ENCODE data around the gene CHST4.
"Not testable (repeated sequence)": the region's sequence is repeated elsewhere in the genome, so short reads cannot be mapped to it uniquely, and the experiment has no call there.

Gene CHST4

DNA sequence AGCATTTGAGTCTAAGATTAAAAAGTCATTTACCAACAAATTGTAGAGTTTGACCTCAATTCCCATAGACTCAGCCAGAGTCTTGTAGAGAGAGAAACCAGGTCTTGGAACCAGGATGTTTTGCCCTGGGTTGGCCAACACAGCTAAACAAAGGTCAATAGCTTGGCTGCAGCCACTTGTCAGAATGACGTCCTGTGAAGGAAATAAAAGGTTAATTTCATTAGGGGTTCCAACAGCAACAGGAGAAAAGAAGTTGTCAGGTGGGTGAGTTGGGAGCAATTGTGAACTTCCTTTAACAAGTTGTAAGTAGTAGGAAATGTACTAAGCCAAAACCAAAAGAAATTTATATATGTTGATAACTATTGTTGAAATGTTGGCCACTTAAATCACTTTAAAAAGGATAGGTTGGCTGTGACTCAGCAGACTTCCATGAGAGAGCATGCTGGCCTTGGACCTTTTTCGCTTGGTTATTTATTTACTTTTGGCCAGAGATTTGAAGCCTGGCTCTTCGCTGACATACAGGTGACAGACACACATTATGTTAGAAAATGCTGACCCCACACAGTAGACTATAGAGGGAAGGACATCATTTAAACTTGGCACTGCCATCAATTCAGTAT is 46.4 kb downstream of the CHST4 start:
- Histone ChIP-seq H3K36me3 (replicated peaks) (no peaks in the 10 kb centered on the region), H3K4me3 (ENCODE audit: low read depth, low read length) (no peak overlapping the region), H3K27ac (no peak overlapping the region), H3K27me3 (replicated peaks) (no peaks in the 10 kb centered on the region)
- DNase-seq = no peak
- in situ Hi-C loops (cut with HindIII; ENCODE audit: low pct_ligation_motif_present, low sequenced_read_pairs) = no loop called here
- no peak for TF ChIP-seq CTCF (IDR thresholded peaks at IDR 0.05; ENCODE audit: low read depth, low read length, missing control alignments)

GRCh38 chr16:71573387-71574094 is 47.3 kb downstream of the CHST4 start:
- Histone ChIP-seq H3K36me3 (replicated peaks) (no peaks in the 10 kb centered on the region), H3K27me3 (replicated peaks) (no peaks in the 10 kb centered on the region), H3K27ac (no peak overlapping the region), H3K4me3 (ENCODE audit: low read depth, low read length) (no peak overlapping the region)
- no peak for TF ChIP-seq CTCF (IDR thresholded peaks at IDR 0.05; ENCODE audit: low read depth, low read length, missing control alignments)
- in situ Hi-C loops (cut with HindIII; ENCODE audit: low pct_ligation_motif_present, low sequenced_read_pairs) = no loop called here
- no peak for DNase-seq

GRCh38 chr16:71574702-71575101 is 48.5 kb downstream of the CHST4 start:
- Histone ChIP-seq H3K36me3 (replicated peaks) (no peaks in the 10 kb centered on the region), H3K27me3 (replicated peaks) (no peaks in the 10 kb centered on the region), H3K4me3 (ENCODE audit: low read depth, low read length) (no peak overlapping the region), H3K27ac (no peak overlapping the region)
- DNase-seq = no peak
- in situ Hi-C loops (cut with HindIII; ENCODE audit: low pct_ligation_motif_present, low sequenced_read_pairs) = no loop called here
- no peak for TF ChIP-seq CTCF (IDR thresholded peaks at IDR 0.05; ENCODE audit: low read depth, low read length, missing control alignments)

- Histone ChIP-seq H3K4me3 (ENCODE audit: low read depth, low read length) (no peak within 1 kb of the TSS), H3K27me3 (replicated peaks) (no peaks in the 10 kb centered on the region), H3K27ac (no peak within 1 kb of the TSS), H3K36me3 (replicated peaks) (no peaks in the 10 kb centered on the region)
- in situ Hi-C loops (cut with HindIII; ENCODE audit: low pct_ligation_motif_present, low sequenced_read_pairs) = no loop called here
- TF ChIP-seq CTCF (IDR thresholded peaks at IDR 0.05; ENCODE audit: low read depth, low read length, missing control alignments) = no peak
- DNase-seq = no peak
Observed at GRCh38 chr16:71576971-71577370, 50.7 kb downstream of the CHST4 start, which contains the start of gene TAT. TSS of gene TAT (minus strand) at chr16:71577092. CDS start at chr16:71576415, 677 bp downstream.

GRCh38 chr16:71582553-71582848 is 56.3 kb downstream of the CHST4 start:
- H3K4me3 ChIP-seq (ENCODE audit: low read depth, low read length); H3K27me3 ChIP-seq (replicated peaks); in situ Hi-C loops (cut with HindIII; ENCODE audit: low pct_ligation_motif_present, low sequenced_read_pairs); DNase-seq; H3K27ac ChIP-seq; H3K36me3 ChIP-seq (replicated peaks): not testable (repeated sequence)

DNA sequence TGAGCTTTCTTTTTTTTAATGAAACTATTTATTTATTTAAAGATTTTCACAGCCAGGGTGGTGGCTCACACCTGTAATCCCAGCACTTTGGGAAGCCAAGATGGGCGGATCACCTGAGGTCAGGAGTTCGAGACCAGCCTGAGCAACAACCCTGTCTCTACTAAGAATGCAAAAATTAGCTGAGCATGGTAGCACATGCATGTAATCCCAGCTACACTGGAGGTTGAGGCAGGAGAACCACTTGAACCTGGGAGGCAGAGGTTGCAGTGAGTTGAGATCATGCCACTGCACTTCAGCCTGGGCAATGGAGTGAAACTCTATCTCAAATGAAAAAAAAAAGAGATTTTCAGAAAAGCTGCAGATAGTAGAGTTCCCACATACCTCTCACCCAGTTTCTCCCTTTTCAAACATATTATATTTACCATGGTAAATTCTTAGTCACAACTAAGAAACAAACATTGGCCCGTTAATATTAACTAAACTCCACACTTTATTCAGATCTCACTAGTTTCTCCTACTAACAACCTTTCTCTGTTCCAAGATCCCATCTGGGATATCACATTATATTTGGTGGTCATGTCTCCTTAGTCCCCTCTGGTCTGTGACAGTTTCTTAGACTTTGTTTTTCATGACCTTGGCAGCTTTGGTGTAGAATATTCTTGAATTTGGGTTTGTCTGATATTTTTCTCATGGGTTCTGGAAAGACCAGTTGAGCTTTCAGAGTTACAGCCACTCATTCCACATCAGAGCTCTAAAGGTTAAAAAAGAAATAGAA is 58.5 kb downstream of the CHST4 start:
- H3K36me3 ChIP-seq (replicated peaks) = no peaks in the 10 kb centered on the region
- H3K4me3 ChIP-seq (ENCODE audit: low read depth, low read length) = no peak overlapping the region
- in situ Hi-C loops (cut with HindIII; ENCODE audit: low pct_ligation_motif_present, low sequenced_read_pairs) = no loop called here
- H3K27me3 ChIP-seq (replicated peaks) = no peaks in the 10 kb centered on the region
- TF ChIP-seq CTCF (IDR thresholded peaks at IDR 0.05; ENCODE audit: low read depth, low read length, missing control alignments) = no peak
- no peak for DNase-seq
- no peak overlapping the region for H3K27ac ChIP-seq

All from brain microvascular endothelial cell (primary cell).